Ishikawa (cell line): ENCODE results near the gene ANKRD33.

Source experiments
- CEBPB ChIP-seq: IDR thresholded peaks from 2 replicates; pipeline ENCODE4 v1.6.1; 2012
- CREB1 ChIP-seq: IDR thresholded peaks from 2 replicates; pipeline ENCODE4 v1.6.1; 2012; ENCODE audit warnings: low read depth
- EP300 ChIP-seq: IDR thresholded peaks from 2 replicates; pipeline ENCODE4 v1.6.1; 2012; ENCODE audit warnings: borderline replicate concordance
- FOXM1 ChIP-seq: IDR thresholded peaks from 2 replicates; pipeline ENCODE4 v1.6.1; 2012; ENCODE audit warnings: low read depth, borderline replicate concordance
- MAX ChIP-seq: IDR thresholded peaks from 2 replicates; pipeline ENCODE4 v1.6.1; 2012
- NFIC ChIP-seq: IDR thresholded peaks from 2 replicates; pipeline ENCODE4 v1.6.1; 2012
- RAD21 ChIP-seq: IDR thresholded peaks from 2 replicates; pipeline ENCODE4 v1.6.1; 2012; ENCODE audit warnings: low read depth
- TEAD4 ChIP-seq: IDR thresholded peaks from 2 replicates; pipeline ENCODE4 v1.6.1; 2012
- YY1 ChIP-seq: IDR thresholded peaks from 2 replicates; pipeline ENCODE4 v1.6.1; 2012; ENCODE audit warnings: low read depth
- ZBTB7A ChIP-seq: IDR thresholded peaks from 2 replicates; pipeline ENCODE4 v1.6.1; 2012; ENCODE audit warnings: low read depth
- TF ChIP-seq, protein P1 (sequence below): IDR thresholded peaks from 2 replicates; pipeline ENCODE4 v1.6.1; 2012; ENCODE audit warnings: low read depth, mild to moderate bottlenecking

DNA sequence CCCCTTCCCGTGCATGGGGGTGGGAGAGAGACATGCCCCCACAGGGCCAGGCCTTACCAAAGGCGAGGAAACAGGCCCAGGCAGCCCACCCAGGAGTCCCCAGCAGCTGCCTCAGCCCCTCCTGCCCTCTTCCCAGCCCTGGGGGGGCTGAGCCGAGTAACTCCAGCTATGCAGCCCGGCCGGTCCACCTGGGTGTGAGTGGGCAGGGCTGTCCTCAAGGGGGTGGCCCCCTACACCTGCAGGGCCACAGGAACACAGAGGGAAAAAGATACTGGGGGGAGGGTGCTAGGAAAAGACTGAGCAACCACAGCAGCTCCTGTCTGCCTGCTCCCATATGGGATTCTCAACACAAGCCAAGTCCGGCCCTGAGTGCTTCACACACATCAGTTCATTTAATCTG is 46.9 kb upstream of the ANKRD33 start:
- TF ChIP-seq, protein P1, sequence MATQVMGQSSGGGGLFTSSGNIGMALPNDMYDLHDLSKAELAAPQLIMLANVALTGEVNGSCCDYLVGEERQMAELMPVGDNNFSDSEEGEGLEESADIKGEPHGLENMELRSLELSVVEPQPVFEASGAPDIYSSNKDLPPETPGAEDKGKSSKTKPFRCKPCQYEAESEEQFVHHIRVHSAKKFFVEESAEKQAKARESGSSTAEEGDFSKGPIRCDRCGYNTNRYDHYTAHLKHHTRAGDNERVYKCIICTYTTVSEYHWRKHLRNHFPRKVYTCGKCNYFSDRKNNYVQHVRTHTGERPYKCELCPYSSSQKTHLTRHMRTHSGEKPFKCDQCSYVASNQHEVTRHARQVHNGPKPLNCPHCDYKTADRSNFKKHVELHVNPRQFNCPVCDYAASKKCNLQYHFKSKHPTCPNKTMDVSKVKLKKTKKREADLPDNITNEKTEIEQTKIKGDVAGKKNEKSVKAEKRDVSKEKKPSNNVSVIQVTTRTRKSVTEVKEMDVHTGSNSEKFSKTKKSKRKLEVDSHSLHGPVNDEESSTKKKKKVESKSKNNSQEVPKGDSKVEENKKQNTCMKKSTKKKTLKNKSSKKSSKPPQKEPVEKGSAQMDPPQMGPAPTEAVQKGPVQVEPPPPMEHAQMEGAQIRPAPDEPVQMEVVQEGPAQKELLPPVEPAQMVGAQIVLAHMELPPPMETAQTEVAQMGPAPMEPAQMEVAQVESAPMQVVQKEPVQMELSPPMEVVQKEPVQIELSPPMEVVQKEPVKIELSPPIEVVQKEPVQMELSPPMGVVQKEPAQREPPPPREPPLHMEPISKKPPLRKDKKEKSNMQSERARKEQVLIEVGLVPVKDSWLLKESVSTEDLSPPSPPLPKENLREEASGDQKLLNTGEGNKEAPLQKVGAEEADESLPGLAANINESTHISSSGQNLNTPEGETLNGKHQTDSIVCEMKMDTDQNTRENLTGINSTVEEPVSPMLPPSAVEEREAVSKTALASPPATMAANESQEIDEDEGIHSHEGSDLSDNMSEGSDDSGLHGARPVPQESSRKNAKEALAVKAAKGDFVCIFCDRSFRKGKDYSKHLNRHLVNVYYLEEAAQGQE = no peak
- TF ChIP-seq YY1 (no peak), FOXM1 (no peak), EP300 (no peak), NFIC (no peak), CREB1 (no peak), CEBPB (no peak), RAD21 (no peak), TEAD4 (no peak), MAX (no peak), ZBTB7A (no peak)
